ENCODE results near the gene CAPN9.

GRCh38 chr1:230842801-230843200 is 95.6 kb downstream of the CAPN9 start:
- TF ChIP-seq CTCF (IDR thresholded peaks at IDR 0.05) (no peak), POLR2A (IDR thresholded peaks at IDR 0.05) (no peak)
